GM23338 (cell line): ENCODE data around the gene AGTR1. TPM values are rescaled to one million over a fixed set of nuclear protein-coding genes. Genes with fewer than 3 reads are reported as not detected.

Source experiments
- ATAC-seq: fragments of 200-7000 bp; cut with Tn5 transposase; 3 replicates; pipeline ENCODE4 v1.9.1; 2020
- DNase-seq: peaks from one replicate; pipeline ENCODE4 v3.0.0-alpha.2; 2015; ENCODE audit warnings: low spot score
- H2AFZ ChIP-seq: fragments of 200-600 bp; sonication (generic); 2 replicates; pipeline ENCODE4 v1.8.0; 2016; ENCODE audit warnings: antibody characterized with exemption, mild to moderate bottlenecking, moderate library complexity
- H3F3A ChIP-seq: fragments of 200-600 bp; sonication (generic); replicated peaks from 2 replicates; pipeline ENCODE4 v1.8.0; 2017; ENCODE audit warnings: antibody characterized with exemption, mixed run types, low read depth
- H3K27ac ChIP-seq: fragments of 200-600 bp; sonication (generic); 2 replicates; pipeline ENCODE4 v1.6.1; 2016; ENCODE audit warnings: low read depth
- H3K27me3 ChIP-seq: fragments of 200-600 bp; sonication (generic); 2 replicates; pipeline ENCODE4 v1.8.0; 2016; ENCODE audit warnings: mild to moderate bottlenecking, mixed run types, moderate library complexity; ENCODE audit not compliant: insufficient read depth
- H3K36me3 ChIP-seq: fragments of 200-600 bp; sonication (generic); 2 replicates; pipeline ENCODE4 v1.8.0; 2016; ENCODE audit warnings: mild to moderate bottlenecking; ENCODE audit not compliant: insufficient read depth
- H3K4me1 ChIP-seq: fragments of 200-600 bp; sonication (generic); 2 replicates; pipeline ENCODE4 v1.8.0; 2016; ENCODE audit warnings: mild to moderate bottlenecking, moderate library complexity; ENCODE audit not compliant: insufficient read depth
- H3K4me2 ChIP-seq: fragments of 200-600 bp; sonication (generic); 2 replicates; pipeline ENCODE4 v1.7.1; 2017; ENCODE audit warnings: mixed run types
- H3K4me3 ChIP-seq: fragments of 200-600 bp; sonication (generic); 2 replicates; pipeline ENCODE4 v1.6.1; 2016; ENCODE audit warnings: mixed run types
- H3K79me2 ChIP-seq: fragments of 200-600 bp; sonication (generic); replicated peaks from 2 replicates; pipeline ENCODE4 v1.8.0; 2017; ENCODE audit warnings: mild to moderate bottlenecking; ENCODE audit not compliant: insufficient read depth
- H3K9me2 ChIP-seq: fragments of 200-600 bp; sonication (generic); 2 replicates; pipeline ENCODE4 v1.8.0; 2017; ENCODE audit not compliant: insufficient read depth
- H4K20me1 ChIP-seq: fragments of 200-600 bp; sonication (generic); replicated peaks from 2 replicates; pipeline ENCODE4 v1.8.0; 2017; ENCODE audit warnings: mild to moderate bottlenecking; ENCODE audit not compliant: insufficient read depth
- H3K27ac Mint-ChIP-seq: 2 replicates; pipeline ENCODE4 v1.8.0; 2020; ENCODE audit warnings: inconsistent platforms, mild to moderate bottlenecking, moderate library complexity, mixed read lengths
- H3K27me3 Mint-ChIP-seq: 3 replicates; pipeline ENCODE4 v1.8.0; 2022; ENCODE audit warnings: low read depth, mild to moderate bottlenecking, moderate library complexity, mixed read lengths, inconsistent platforms; ENCODE audit not compliant: insufficient read depth, poor library complexity
- H3K36me3 Mint-ChIP-seq: 3 replicates; pipeline ENCODE4 v1.8.0; 2021; ENCODE audit warnings: low read depth, mild to moderate bottlenecking, inconsistent platforms, moderate library complexity, mixed read lengths
- H3K4me1 Mint-ChIP-seq: 3 replicates; pipeline ENCODE4 v1.8.0; 2020; ENCODE audit warnings: mild to moderate bottlenecking, inconsistent platforms, mixed read lengths
- H3K4me3 Mint-ChIP-seq: 3 replicates; pipeline ENCODE4 v1.8.0; 2021; ENCODE audit warnings: moderate library complexity, mild to moderate bottlenecking, inconsistent platforms, mixed read lengths
- H3K9me3 Mint-ChIP-seq: 3 replicates; pipeline ENCODE4 v1.8.0; 2020; ENCODE audit warnings: moderate library complexity, mild to moderate bottlenecking, inconsistent platforms, mixed read lengths
- CREB1 ChIP-seq: fragments of 250-450 bp; sonication (Bioruptor Pico); IDR thresholded peaks from 2 replicates; pipeline ENCODE4 v1.5.0; 2020; ENCODE audit warnings: low read depth, mild to moderate bottlenecking, moderate library complexity
- CTCF ChIP-seq, 2 experiments: fragments of 200-600 bp in 1 of 2; sonication (generic) in 1 of 2; conservative IDR thresholded peaks; 2 replicates each; pipeline versions ENCODE4 v1.5.1 to v1.6.1; 2016 to 2017; ENCODE audit warnings: antibody characterized with exemption in 2 of 2, low read depth in 2 of 2, mild to moderate bottlenecking in 2 of 2, moderate library complexity in 1 of 2
- EZH2 ChIP-seq: fragments of 200-600 bp; sonication (generic); IDR thresholded peaks from one replicate; pipeline ENCODE4 v1.8.0; 2017; ENCODE audit warnings: antibody characterized with exemption, mild to moderate bottlenecking, low read depth; ENCODE audit not compliant: unreplicated experiment
- EZH2phosphoT487 ChIP-seq: fragments of 200-600 bp; sonication (generic); IDR thresholded peaks from one replicate; pipeline ENCODE4 v1.8.1; 2018; ENCODE audit warnings: antibody characterized with exemption; ENCODE audit not compliant: unreplicated experiment
- JUNB ChIP-seq: IDR thresholded peaks from one replicate; pipeline ENCODE4 v1.6.1; 2016; ENCODE audit warnings: antibody characterized with exemption; ENCODE audit not compliant: unreplicated experiment
- NANOG ChIP-seq: IDR thresholded peaks from 2 replicates; pipeline ENCODE4 v1.6.1; 2016; ENCODE audit warnings: antibody characterized with exemption, borderline replicate concordance
- POLR2AphosphoS5 ChIP-seq: IDR thresholded peaks from 2 replicates; pipeline ENCODE4 v1.6.1; 2016; ENCODE audit warnings: antibody characterized with exemption, low read depth
- STAT1 ChIP-seq: IDR thresholded peaks from one replicate; pipeline ENCODE4 v1.6.1; 2016; ENCODE audit warnings: antibody characterized with exemption; ENCODE audit not compliant: unreplicated experiment
- ZNF114 ChIP-seq: fragments of 250-450 bp; sonication (Bioruptor Pico); IDR thresholded peaks from 2 replicates; pipeline ENCODE4 v1.5.0; 2020; ENCODE audit warnings: mild to moderate bottlenecking, moderate library complexity
- ZNF331 ChIP-seq: fragments of 250-450 bp; sonication (Bioruptor Pico); IDR thresholded peaks from 2 replicates; pipeline ENCODE4 v1.5.0; 2020; ENCODE audit warnings: low read depth, mild to moderate bottlenecking, moderate library complexity
- ZNF462 ChIP-seq: fragments of 250-450 bp; sonication (Bioruptor Pico); IDR thresholded peaks from 2 replicates; pipeline ENCODE4 v1.5.0; 2020; ENCODE audit warnings: mild to moderate bottlenecking, moderate library complexity
- polyA plus RNA-seq: library from polyadenylated mRNA; unstranded; fragments of >200 nt; fragmentation: Nextera tagmentation; extraction: Ambion mirVana; gene quantifications from 2 replicates; pipeline ENCODE4 v1.2.1, GENCODE V29; 2016
- total RNA-seq: library from RNA; depleted of rRNA; stranded (reverse); fragments of >200 nt; shearing (Covaris generic); gene quantifications from 2 replicates; pipeline ENCODE4 v1.2.3, GENCODE V29; 2014
- TF ChIP-seq, protein P1 (sequence below): IDR thresholded peaks from one replicate; pipeline ENCODE4 v1.6.1; 2018; ENCODE audit warnings: antibody characterized with exemption; ENCODE audit not compliant: unreplicated experiment

The AGTR1 gene
- total and polyA plus RNA-seq, 2 experiments from 2014 or later: 0.16 TPM; not detected in 1

GRCh38 chr3:148789906-148790305 is 92.2 kb downstream of the AGTR1 start:
- Histone ChIP-seq H3K27ac (no peak overlapping the region), H3K4me3 (no peak overlapping the region), H3F3A (no peaks in the 10 kb centered on the region), H3K4me2 (no peak overlapping the region), H3K79me2 (no peaks in the 10 kb centered on the region), H3K9me2 (peaks cover 4% of the 10 kb centered on the region; the same call in 1 of the 2 replicates), H3K4me1 (no peaks in the 10 kb centered on the region), H4K20me1 (no peaks in the 10 kb centered on the region), H3K27me3 (no peaks in the 10 kb centered on the region), H3K36me3 (0 out of 2 replicates have a peak, but pooled peaks cover 5% of the 10 kb centered on the region), H2AFZ (no peak overlapping the region)
- Mint-ChIP-seq H3K36me3 (peaks cover 5% of the 10 kb centered on the region; the same call in 2 of the 3 replicates), H3K9me3 (peaks cover 21% of the 10 kb centered on the region), H3K4me3 (no peak overlapping the region), H3K27ac (no peak overlapping the region), H3K4me1 (peaks cover 5% of the 10 kb centered on the region), H3K27me3 (no peaks in the 10 kb centered on the region)
- ATAC-seq (no peak), DNase-seq (no peak)
- no peak for TF ChIP-seq ZNF462
- TF ChIP-seq EZH2phosphoT487: no peak
- no peak for TF ChIP-seq JUNB
- TF ChIP-seq CREB1: no peak
- no peak for TF ChIP-seq POLR2AphosphoS5
- TF ChIP-seq CTCF (conservative IDR thresholded peaks at IDR 0.05; ENCODE audit: low read depth in 2 of 2): no peak
- TF ChIP-seq ZNF114 (CRISPR knock-in tag): no peak
- no peak for TF ChIP-seq ZNF331 (CRISPR knock-in tag)
- no peak for TF ChIP-seq NANOG
- TF ChIP-seq, protein P1, sequence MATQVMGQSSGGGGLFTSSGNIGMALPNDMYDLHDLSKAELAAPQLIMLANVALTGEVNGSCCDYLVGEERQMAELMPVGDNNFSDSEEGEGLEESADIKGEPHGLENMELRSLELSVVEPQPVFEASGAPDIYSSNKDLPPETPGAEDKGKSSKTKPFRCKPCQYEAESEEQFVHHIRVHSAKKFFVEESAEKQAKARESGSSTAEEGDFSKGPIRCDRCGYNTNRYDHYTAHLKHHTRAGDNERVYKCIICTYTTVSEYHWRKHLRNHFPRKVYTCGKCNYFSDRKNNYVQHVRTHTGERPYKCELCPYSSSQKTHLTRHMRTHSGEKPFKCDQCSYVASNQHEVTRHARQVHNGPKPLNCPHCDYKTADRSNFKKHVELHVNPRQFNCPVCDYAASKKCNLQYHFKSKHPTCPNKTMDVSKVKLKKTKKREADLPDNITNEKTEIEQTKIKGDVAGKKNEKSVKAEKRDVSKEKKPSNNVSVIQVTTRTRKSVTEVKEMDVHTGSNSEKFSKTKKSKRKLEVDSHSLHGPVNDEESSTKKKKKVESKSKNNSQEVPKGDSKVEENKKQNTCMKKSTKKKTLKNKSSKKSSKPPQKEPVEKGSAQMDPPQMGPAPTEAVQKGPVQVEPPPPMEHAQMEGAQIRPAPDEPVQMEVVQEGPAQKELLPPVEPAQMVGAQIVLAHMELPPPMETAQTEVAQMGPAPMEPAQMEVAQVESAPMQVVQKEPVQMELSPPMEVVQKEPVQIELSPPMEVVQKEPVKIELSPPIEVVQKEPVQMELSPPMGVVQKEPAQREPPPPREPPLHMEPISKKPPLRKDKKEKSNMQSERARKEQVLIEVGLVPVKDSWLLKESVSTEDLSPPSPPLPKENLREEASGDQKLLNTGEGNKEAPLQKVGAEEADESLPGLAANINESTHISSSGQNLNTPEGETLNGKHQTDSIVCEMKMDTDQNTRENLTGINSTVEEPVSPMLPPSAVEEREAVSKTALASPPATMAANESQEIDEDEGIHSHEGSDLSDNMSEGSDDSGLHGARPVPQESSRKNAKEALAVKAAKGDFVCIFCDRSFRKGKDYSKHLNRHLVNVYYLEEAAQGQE: no peak
- TF ChIP-seq STAT1: no peak
- no peak for TF ChIP-seq EZH2
